ENCODE measurements around the gene ANO10.
"Not testable (repeated sequence)": the region's sequence is repeated elsewhere in the genome, so short reads cannot be mapped to it uniquely, and the experiment has no call there.

ANO10 gene

GRCh38 chr3:43462566-43462965, 159.2 kb downstream of the ANO10 start:
- not testable (repeated sequence) for DNase-seq

- DNase-seq = no peak
Observed at GRCh38 chr3:43461345-43461744, 160.5 kb downstream of the ANO10 start.

GRCh38 chr3:43457038-43457437, 164.8 kb downstream of the ANO10 start:
- not testable (repeated sequence) for DNase-seq

- DNase-seq = no peak
Observed at GRCh38 chr3:43455233-43455632, 166.6 kb downstream of the ANO10 start.

- DNase-seq = no peak
Observed at GRCh38 chr3:43453981-43454380, 167.8 kb downstream of the ANO10 start.

- DNase-seq = no peak
Observed at GRCh38 chr3:43451670-43452254, 170.0 kb downstream of the ANO10 start.

- DNase-seq = no peak
Observed at GRCh38 chr3:43448098-43448497, 173.7 kb downstream of the ANO10 start.

GRCh38 chr3:43445820-43446219, 176.0 kb downstream of the ANO10 start:
- DNase-seq = no peak

- DNase-seq = no peak
Observed at GRCh38 chr3:43442872-43443395, 178.9 kb downstream of the ANO10 start.

GRCh38 chr3:43436507-43437140, 185.2 kb downstream of the ANO10 start:
- no peak for DNase-seq

- no peak for DNase-seq
Observed at GRCh38 chr3:43435706-43436105, 186.1 kb downstream of the ANO10 start.

- no peak for DNase-seq
Observed at GRCh38 chr3:43434431-43434830, 187.4 kb downstream of the ANO10 start.

GRCh38 chr3:43432462-43432861, 189.3 kb downstream of the ANO10 start:
- no peak for DNase-seq

- no peak for DNase-seq
Observed at GRCh38 chr3:43426388-43426787, 195.4 kb downstream of the ANO10 start.

GRCh38 chr3:43425829-43426228, 196.0 kb downstream of the ANO10 start:
- DNase-seq = no peak

GRCh38 chr3:43423639-43424038, 198.2 kb downstream of the ANO10 start:
- DNase-seq = no peak

- DNase-seq = no peak
Observed at GRCh38 chr3:43423142-43423541, 198.7 kb downstream of the ANO10 start.

GRCh38 chr3:43418601-43419272, 203.1 kb downstream of the ANO10 start:
- DNase-seq = no peak

GRCh38 chr3:43417133-43417532, 204.7 kb downstream of the ANO10 start:
- no peak for DNase-seq

GRCh38 chr3:43415088-43415487, 206.7 kb downstream of the ANO10 start:
- no peak for DNase-seq

GRCh38 chr3:43413676-43414368, 208.0 kb downstream of the ANO10 start:
- no peak for DNase-seq

GRCh38 chr3:43411429-43411828, 210.4 kb downstream of the ANO10 start:
- no peak for DNase-seq

GRCh38 chr3:43410592-43410991, 211.2 kb downstream of the ANO10 start:
- no peak for DNase-seq
